Tibial nerve (tissue), 4 donors: ENCODE measurements around the gene HES5.

Experiments used
- CTCF ChIP-seq, 5 experiments: fragments of 200-600 bp in 3 of 5; fragments of 450-650 bp in 2 of 5; sonication (generic) in 3 of 5; IDR thresholded peaks; one replicate each; pipeline ENCODE4 v1.5.1; 2016 to 2019; ENCODE audit warnings: antibody characterized with exemption in 5 of 5, mild to moderate bottlenecking in 3 of 5, moderate library complexity in 2 of 5
- EP300 ChIP-seq, 2 donors: sonication (generic); formaldehyde crosslinking; IDR thresholded peaks; one replicate each; pipeline ENCODE4 v1.6.1; 2017; ENCODE audit warnings: antibody characterized with exemption in 2 of 2, mild to moderate bottlenecking in 1 of 2
- POLR2A ChIP-seq, 2 donors: fragments of 450-650 bp; IDR thresholded peaks; one replicate each; pipeline ENCODE4 v1.6.1; 2017; ENCODE audit warnings: antibody characterized with exemption in 2 of 2, mild to moderate bottlenecking in 2 of 2, moderate library complexity in 2 of 2

- no peak for TF ChIP-seq CTCF (IDR thresholded peaks at IDR 0.05)
- TF ChIP-seq POLR2A (IDR thresholded peaks at IDR 0.05) = no peak
- TF ChIP-seq EP300 (IDR thresholded peaks at IDR 0.05) = no peak
Measured at GRCh38 chr1:2558420-2558819, 28.4 kb upstream of the HES5 start.
